Heart left ventricle (tissue), 16 donors: ENCODE measurements around the gene HCN4. TPM values are rescaled to one million over a fixed set of nuclear protein-coding genes. Genes with fewer than 3 reads are reported as not detected.
"Not testable (repeated sequence)": the region's sequence is repeated elsewhere in the genome, so short reads cannot be mapped to it uniquely, and the experiment has no call there.

Source experiments
- ATAC-seq, 4 donors: fragments of 200-7000 bp; cut with Tn5 transposase; one replicate each; pipeline ENCODE4 v1.9.1; 2020 to 2022; ENCODE audit warnings: moderate library complexity in 4 of 4, mild to moderate bottlenecking in 3 of 4, moderate number of reproducible peaks in 1 of 4
- DNase-seq, 5 donors: peaks; one replicate each; pipeline ENCODE4 v3.0.0-alpha.2; 2020
- H3K27ac ChIP-seq, 12 donors: fragments of 200-600 bp; sonication (generic) in 4 of 12; one replicate each; pipeline versions ENCODE4 v1.5.0 to v1.8.0; 2016 to 2022; ENCODE audit warnings: mild to moderate bottlenecking in 2 of 12
- H3K27me3 ChIP-seq, 9 donors: fragments of 200-600 bp; sonication (generic) in 2 of 9; one replicate each; pipeline versions ENCODE4 v1.5.1 to v1.8.0; 2016 to 2022; ENCODE audit warnings: mild to moderate bottlenecking in 3 of 9
- H3K36me3 ChIP-seq, 9 donors: fragments of 200-600 bp; sonication (generic) in 2 of 9; one replicate each; pipeline versions ENCODE4 v1.5.0 to v1.8.0; 2018 to 2022; ENCODE audit warnings: mild to moderate bottlenecking in 2 of 9
- H3K4me1 ChIP-seq, 12 donors: fragments of 200-600 bp; sonication (generic) in 4 of 12; one replicate each; pipeline versions ENCODE4 v1.5.0 to v1.8.0; 2016 to 2022; ENCODE audit warnings: mild to moderate bottlenecking in 3 of 12
- H3K4me3 ChIP-seq, 12 donors: fragments of 200-600 bp; sonication (generic) in 4 of 12; one replicate each; pipeline versions ENCODE4 v1.5.0 to v1.8.0; 2017 to 2022; ENCODE audit warnings: mild to moderate bottlenecking in 9 of 12, moderate library complexity in 4 of 12
- H3K9me3 ChIP-seq, 12 donors: fragments of 200-600 bp; sonication (generic) in 4 of 12; one replicate each; pipeline versions ENCODE4 v1.5.0 to v1.8.0; 2016 to 2022; ENCODE audit warnings: mild to moderate bottlenecking in 1 of 12
- CTCF ChIP-seq, 12 donors: fragments of 200-600 bp; sonication (generic) in 4 of 12; IDR thresholded peaks; one replicate each; pipeline versions ENCODE4 v1.5.0 to v1.8.0; 2018 to 2022; ENCODE audit warnings: antibody characterized with exemption in 12 of 12, mild to moderate bottlenecking in 5 of 12
- POLR2A ChIP-seq, 2 donors: fragments of 450-650 bp; IDR thresholded peaks; one replicate each; pipeline ENCODE4 v1.6.1; 2017; ENCODE audit warnings: antibody characterized with exemption in 2 of 2, mild to moderate bottlenecking in 2 of 2, moderate library complexity in 2 of 2
- WGBS, 4 donors: extraction: QIAGEN DNeasy Blood & Tissue Kit in 2 of 4; methylation state at CpG; one replicate each; pipeline versions ENCODE4 v1.1.5 to v1.1.7; 2013 to 2018; 5-methylcytosine and 5-hydroxymethylcytosine counted together
- intact Hi-C, 10 donors: fragments of 100-400 bp; cut with DNase I; formaldehyde crosslinking; loops; one replicate each; pipeline versions ENCODE4 v1.11.1 to v1.14.2; 2022
- long read RNA-seq, 3 donors: library from polyadenylated mRNA; unstranded; transcript quantifications; one replicate each; pipeline ENCODE4 v2.0.0, GENCODE V29; 2020 to 2021
- polyA plus RNA-seq, 2 donors: library from polyadenylated mRNA; stranded (reverse); fragments of 200-250 nt; gene quantifications; one replicate each; pipeline ENCODE4 v1.2.3, GENCODE V29; 2013
- total RNA-seq, 9 donors: library from RNA; depleted of rRNA in 2 of 9; stranded (reverse); fragments of >200 nt in 2 of 9; fragmentation: NEBNext Ultra II Directional in 3 of 9; extraction: Animal tissue kit (Norgen Biotek cat#: 25700) in 3 of 9; gene quantifications; one replicate each; pipeline versions ENCODE4 v1.1.0 to v1.2.4, GENCODE V29; 2016 to 2023
- donor health status: ischemic (EF 13 %, LVEDD 7.1; RV severe dilation, severe dysfunction).
- donor health status: healthy with polysubstance abuse.
- donor health status: DM: no; HTN: yes; CAD: no.
- donor health status: DM: no; HTN: no; CAD: no.
- donor health status: ischemic (EF 25% LVEDD 6.9; RV normal size, moderate dysfunction).
- donor health status: ischemic (EF 25% LVEDD 5.7; RV mildly dilated, moderate dysfunction).
- donor health status: healthy.
- donor health status: DM: yes; HTN: yes; CAD: no.
- donor health status: ischemic (EF 35%, LVEDD 5.7; RV mildly dilated, moderate dysfunction).
- donor health status: nonischemic (EF 11% LVEDD 7.7; RV severe dilation, severe dysfunction).
- donor health status: DM: yes; HTN: yes; CAD: no.
- donor health status: PGD.
- donor health status: ischemic (EF 29% LVEDD 5.4; RV normal size, mild dysfunction).
- donor health status: nonischemic (EF 23%, LVEDD 6.1; RV moderate dilation, normal function).

The HCN4 gene
- total RNA-seq (10 to 100 TPM in 4 of 9 donors, 1 to 10 TPM in 5; 6.0 to 23.0 (median 9.7) TPM), polyA plus RNA-seq (1 to 10 TPM; 5.1 to 8.3 TPM)
- long read RNA-seq, donor 1, partial matches to known transcripts, result 0 of 7 reads
- long read RNA-seq, donor 1, other reads (novel, unspliced or antisense), result 7 of 7 reads
- long read RNA-seq, donor 2, partial matches to known transcripts, result 0 of 8 reads
- long read RNA-seq, donor 2, other reads (novel, unspliced or antisense), result 8 of 8 reads
- long read RNA-seq, donor 3, partial matches to known transcripts, result 0 of 13 reads
- long read RNA-seq, donor 3, other reads (novel, unspliced or antisense), result 13 of 13 reads

- DNase-seq, result peak in 3 of 5 donors; percentile 34 to 63 (median 39)
- Histone ChIP-seq H3K4me1 (peaks cover 0 to 39% (median 5%) of the 10 kb centered on the region in 12 donors), H3K9me3 (no peaks in the 10 kb centered on the region), H3K36me3 (no peaks in the 10 kb centered on the region), H3K4me3 (peak within 1 kb of the TSS; percentile 35 to 78 (median 56)), H3K27ac (peak within 1 kb of the TSS in 8 of 12 donors; percentile 33 to 72 (median 50)), H3K27me3 (peaks cover 4 to 72% (median 16%) of the 10 kb centered on the region in 9 donors)
- peak in 3 of 4 donors; percentile 55 to 63 (median 56) for ATAC-seq
- TF ChIP-seq POLR2A (IDR thresholded peaks at IDR 0.05), result peak in 1 of 2 donors; percentile 19
- peak in 1 of 12 donors; percentile 10 for TF ChIP-seq CTCF (IDR thresholded peaks at IDR 0.05)
- WGBS, 4 donors, result 0 to 1% (median 1%) methylated on average over 4 to 109 of the region's 109 CpGs
- intact Hi-C loops, result loop anchor here in 1 of 10 donors (10.0 kb wide), 1 partner anchor 54 kb away; no protein-coding TSS in a partner anchor
Measured at GRCh38 chr15:73368301-73369136, at the start of gene HCN4. Gene HCN4 (minus strand): TSS chr15:73368958. CDS start chr15:73368270, 688 bp downstream.

DNA sequence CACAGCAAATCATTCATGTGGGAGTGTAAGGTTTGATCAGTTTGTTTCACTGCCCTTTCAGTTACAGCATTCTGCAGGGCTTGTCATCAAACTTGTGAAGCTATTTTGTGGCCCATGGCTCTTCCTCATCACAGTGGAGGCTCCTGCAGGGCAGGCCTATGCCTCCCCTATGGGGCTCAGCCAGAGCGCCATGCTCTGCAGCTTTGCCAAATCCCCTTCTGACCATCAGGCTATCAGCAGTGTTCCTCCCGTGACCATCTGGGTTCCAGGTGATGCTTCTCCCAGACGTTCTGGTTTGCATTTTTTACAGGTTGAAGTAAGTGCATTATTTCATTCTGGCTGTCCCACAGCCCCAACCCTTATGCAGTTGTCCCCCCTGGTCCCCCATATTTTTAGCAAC lies 46.1 kb upstream of the HCN4 start:
- ATAC-seq (no peak), DNase-seq (no peak)
- TF ChIP-seq POLR2A (IDR thresholded peaks at IDR 0.05), result no peak
- TF ChIP-seq CTCF (IDR thresholded peaks at IDR 0.05), result no peak
- Histone ChIP-seq H3K27me3 (peaks cover 0 to 5% (median 0%) of the 10 kb centered on the region in 9 donors), H3K9me3 (no peaks in the 10 kb centered on the region), H3K4me1 (no peaks in the 10 kb centered on the region), H3K36me3 (no peaks in the 10 kb centered on the region), H3K27ac (no peak overlapping the region), H3K4me3 (no peak overlapping the region)
- intact Hi-C loops, result no loop called here
- 74 to 79% (median 78%) methylated on average over 3 of the region's 3 CpGs for WGBS, 4 donors

- no peak overlapping the region for H3K4me3 ChIP-seq
- DNase-seq (no peak), ATAC-seq (no peak)
- H3K4me1 ChIP-seq, result peaks cover 0 to under 1% (median 0%) of the 10 kb centered on the region in 12 donors
- H3K27me3 ChIP-seq, result peaks cover 0 to 10% (median 0%) of the 10 kb centered on the region in 9 donors
- no peak overlapping the region for H3K27ac ChIP-seq
- H3K36me3 ChIP-seq, result no peaks in the 10 kb centered on the region
- TF ChIP-seq POLR2A (IDR thresholded peaks at IDR 0.05) (no peak), CTCF (IDR thresholded peaks at IDR 0.05) (no peak)
- intact Hi-C loops, result no loop called here
- H3K9me3 ChIP-seq, result no peaks in the 10 kb centered on the region
Measured at GRCh38 chr15:73403171-73403570, 34.4 kb upstream of the HCN4 start.

- H3K36me3 ChIP-seq, H3K4me1 ChIP-seq, ATAC-seq, H3K4me3 ChIP-seq, H3K9me3 ChIP-seq, DNase-seq, H3K27me3 ChIP-seq, intact Hi-C loops, H3K27ac ChIP-seq: not testable (repeated sequence)
- WGBS, 4 donors, result 82 to 87% (median 84%) methylated on average over 6 of the region's 6 CpGs
Measured at GRCh38 chr15:73400222-73400621, 31.5 kb upstream of the HCN4 start.
